Gastrocnemius medialis (tissue), 4 donors: Measurements from ENCODE around the gene RAB34. TPM values are rescaled to one million over a fixed set of nuclear protein-coding genes. Genes with fewer than 3 reads are reported as not detected.
A peak's percentile ranks its signal among the peaks of the same experiment; 100 is the strongest.
"Not testable (repeated sequence)": the region's sequence is repeated elsewhere in the genome, so short reads cannot be mapped to it uniquely, and the experiment has no call there.

Source experiments
- ATAC-seq, 2 donors: fragments of 150-250 bp; one replicate each; pipeline ENCODE4 v1.9.1; 2016
- DNase-seq, 2 donors: peaks; one replicate each; pipeline ENCODE4 v3.0.0-alpha.2; 2019
- H3K27ac ChIP-seq, 4 donors: fragments of 200-600 bp; sonication (generic); 1 replicate in 1 of 4; 2 replicates in 3 of 4; pipeline ENCODE4 v1.5.1; 2016 to 2018; ENCODE audit warnings: mild to moderate bottlenecking in 2 of 4, moderate library complexity in 1 of 4
- H3K27me3 ChIP-seq, 3 donors: fragments of 200-600 bp; sonication (generic) in 2 of 3; 1 replicate in 1 of 3; 2 replicates in 2 of 3; pipeline versions ENCODE4 v1.5.1 to v1.6.0; 2016 to 2019; ENCODE audit warnings: mild to moderate bottlenecking in 1 of 3, moderate library complexity in 1 of 3
- H3K36me3 ChIP-seq, 2 donors: fragments of 200-600 bp; sonication (generic) in 1 of 2; one replicate each; pipeline ENCODE4 v1.5.1; 2017 to 2018
- H3K4me1 ChIP-seq, 2 donors: fragments of 200-600 bp; sonication (generic) in 1 of 2; one replicate each; pipeline ENCODE4 v1.5.1; 2016 to 2017; ENCODE audit warnings: mild to moderate bottlenecking in 2 of 2
- H3K4me3 ChIP-seq, 4 donors: fragments of 200-600 bp; sonication (generic) in 3 of 4; 1 replicate in 1 of 4; 2 replicates in 3 of 4; pipeline ENCODE4 v1.5.1; 2016 to 2019; ENCODE audit warnings: mild to moderate bottlenecking in 2 of 4
- H3K9me3 ChIP-seq, 3 donors: fragments of 200-600 bp; sonication (generic) in 2 of 3; 1 replicate in 1 of 3; 2 replicates in 2 of 3; pipeline ENCODE4 v1.5.1; 2016 to 2019
- CTCF ChIP-seq, 5 experiments: fragments of 450-650 bp in 3 of 5; fragments of 200-600 bp in 2 of 5; sonication (generic) in 2 of 5; IDR thresholded peaks in 4 of 5; conservative IDR thresholded peaks in 1 of 5; 1 replicate in 4 of 5; 2 replicates in 1 of 5; pipeline ENCODE4 v1.5.1; 2016 to 2019; ENCODE audit warnings: antibody characterized with exemption in 5 of 5, mild to moderate bottlenecking in 3 of 5, moderate library complexity in 3 of 5
- POLR2A ChIP-seq, 2 donors: fragments of 450-650 bp; IDR thresholded peaks; one replicate each; pipeline ENCODE4 v1.6.1; 2017; ENCODE audit warnings: antibody characterized with exemption in 2 of 2, mild to moderate bottlenecking in 2 of 2, moderate library complexity in 2 of 2
- in situ Hi-C, 4 donors: fragments of 200-750 bp; cut with MboI; loops; one replicate each; pipeline versions ENCODE4 v1.15.0 to v1.8.0; 2017; ENCODE audit warnings: low sequenced_read_pairs in 4 of 4
- intact Hi-C: fragments of 100-400 bp; cut with DNase I; formaldehyde crosslinking; loops from one replicate; pipeline ENCODE4 v1.15.1; 2023; ENCODE audit warnings: low total_unique reads
- total RNA-seq, 4 donors: library from RNA; depleted of rRNA; stranded (reverse); fragments of >200 nt; gene quantifications; one replicate each; pipeline versions ENCODE4 v1.1.0 to v1.2.3, GENCODE V29; 2016

RAB34 gene
- total RNA-seq, 4 donors from 2014 or later, result 14.9 to 53.3 (median 32.7) TPM

DNA sequence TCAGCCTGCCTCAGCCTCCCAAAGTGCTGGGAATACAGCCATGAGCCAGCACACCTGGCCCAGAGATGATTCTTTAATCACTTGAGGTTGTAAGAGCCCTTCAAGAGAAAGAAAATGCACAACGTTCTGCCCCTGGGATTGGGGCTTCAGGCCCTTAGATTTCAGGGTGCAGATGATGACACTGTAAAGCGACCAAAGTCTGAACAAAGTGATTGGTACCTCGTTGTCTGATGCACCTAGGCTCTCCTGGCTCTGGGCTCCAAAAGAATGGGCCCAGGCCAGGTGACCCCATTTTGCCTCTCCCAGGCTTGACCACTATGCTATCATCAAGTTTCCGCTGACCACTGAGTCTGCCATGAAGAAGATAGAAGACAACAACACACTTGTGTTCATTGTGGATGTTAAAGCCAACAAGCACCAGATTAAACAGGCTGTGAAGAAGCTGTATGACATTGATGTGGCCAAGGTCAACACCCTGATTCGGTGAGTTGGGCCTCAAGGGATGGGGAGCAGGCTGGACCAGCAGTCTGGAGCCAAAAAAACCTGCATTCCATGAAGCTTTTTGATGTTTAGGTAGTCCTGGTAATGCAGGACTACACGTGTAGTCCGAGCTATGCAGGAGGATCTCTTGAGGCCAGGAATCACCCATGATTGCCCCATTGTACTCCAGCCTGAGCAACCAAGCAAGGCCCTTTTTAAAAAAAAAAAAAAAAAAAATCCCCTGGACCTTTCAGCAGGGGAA is 4.9 kb upstream of the RAB34 start:
- in situ Hi-C loops (no loop called here), intact Hi-C loops (no loop called here)
- Histone ChIP-seq H3K4me1 (peaks cover 44 to 51% of the 10 kb centered on the region in 2 donors), H3K27ac (peak overlapping the region in 2 of 4 donors; percentile 4 to 15), H3K36me3 (peaks cover 6 to 42% of the 10 kb centered on the region in 2 donors), H3K27me3 (peaks cover 0 to under 1% (median 0%) of the 10 kb centered on the region in 3 donors), H3K9me3 (no peaks in the 10 kb centered on the region), H3K4me3 (no peak overlapping the region)
- ATAC-seq, result no peak
- TF ChIP-seq POLR2A (IDR thresholded peaks at IDR 0.05) (no peak), CTCF (IDR thresholded peaks at IDR 0.05 in 4 of 5, conservative IDR thresholded peaks at IDR 0.05 in 1 of 5) (no peak)
- DNase-seq, result no peak

GRCh38 chr17:28720997-28721329 is 3.3 kb upstream of the RAB34 start:
- Histone ChIP-seq H3K36me3 (peaks cover 6 to 42% of the 10 kb centered on the region in 2 donors), H3K27me3 (peaks cover 2 to 16% (median 11%) of the 10 kb centered on the region in 3 donors), H3K4me3 (peak overlapping the region; percentile 77 to 98 (median 88)), H3K27ac (peak overlapping the region; percentile 86 to 90 (median 88)), H3K4me1 (peaks cover 38 to 40% of the 10 kb centered on the region in 2 donors)
- DNase-seq, ATAC-seq, H3K9me3 ChIP-seq, in situ Hi-C loops, intact Hi-C loops: not testable (repeated sequence)

GRCh38 chr17:28720247-28720996 is 2.8 kb upstream of the RAB34 start:
- TF ChIP-seq CTCF (IDR thresholded peaks at IDR 0.05 in 4 of 5, conservative IDR thresholded peaks at IDR 0.05 in 1 of 5) (no peak), POLR2A (IDR thresholded peaks at IDR 0.05) (no peak)
- in situ Hi-C loops (no loop called here), intact Hi-C loops (no loop called here)
- no peak for ATAC-seq
- peaks cover 34 to 35% of the 10 kb centered on the region in 2 donors for H3K4me1 ChIP-seq
- H3K4me3 ChIP-seq, result peak overlapping the region; percentile 77 to 98 (median 88)
- peaks cover 6 to 42% of the 10 kb centered on the region in 2 donors for H3K36me3 ChIP-seq
- H3K27me3 ChIP-seq, result peaks cover 2 to 17% (median 11%) of the 10 kb centered on the region in 3 donors
- H3K9me3 ChIP-seq, result no peaks in the 10 kb centered on the region
- DNase-seq, result no peak
- peak overlapping the region; percentile 86 to 90 (median 88) for H3K27ac ChIP-seq

GRCh38 chr17:28719021-28719433 is 1.4 kb upstream of the RAB34 start:
- in situ Hi-C loops, result no loop called here
- ATAC-seq (no peak), DNase-seq (no peak)
- TF ChIP-seq POLR2A (IDR thresholded peaks at IDR 0.05) (no peak), CTCF (IDR thresholded peaks at IDR 0.05 in 4 of 5, conservative IDR thresholded peaks at IDR 0.05 in 1 of 5) (no peak)
- no peaks in the 10 kb centered on the region for H3K9me3 ChIP-seq
- peaks cover 2 to 17% (median 11%) of the 10 kb centered on the region in 3 donors for H3K27me3 ChIP-seq
- H3K4me3 ChIP-seq, result peak overlapping the region; percentile 77 to 98 (median 88)
- H3K4me1 ChIP-seq, result peaks cover 31 to 33% of the 10 kb centered on the region in 2 donors
- intact Hi-C loops, result loop anchor here (2.0 kb wide), 1 partner anchor 74 kb away; the partner anchor contains the start of gene BLTP2
- peak overlapping the region; percentile 86 to 90 (median 88) for H3K27ac ChIP-seq
- peaks cover 4 to 33% of the 10 kb centered on the region in 2 donors for H3K36me3 ChIP-seq
